K562 (cell line): ENCODE results near the gene ZNF181.

Source experiments
- BHLHE40 ChIP-seq: IDR thresholded peaks from 2 replicates; pipeline ENCODE4 v1.6.1; 2011; ENCODE audit warnings: low read length, improper control_type of control experiment
- FOXM1 ChIP-seq, 2 experiments: fragments of 450-650 bp in 1 of 2; sonication (generic) in 1 of 2; formaldehyde crosslinking in 1 of 2; IDR thresholded peaks; 2 replicates each; pipeline versions ENCODE4 v1.6.1 to v1.9.0; 2017 to 2022; ENCODE audit warnings: low read depth in 2 of 2, mild to moderate bottlenecking in 2 of 2, missing genetic modification reagents in 1 of 2, moderate library complexity in 1 of 2
- POLR2A ChIP-seq: fragments of 450-650 bp; conservative IDR thresholded peaks from 2 replicates; pipeline ENCODE4 v1.6.1; 2016
- POLR2AphosphoS5 ChIP-seq: IDR thresholded peaks from 2 replicates; pipeline ENCODE4 v1.6.1; 2011; ENCODE audit warnings: mild to moderate bottlenecking, low read depth, low read length, moderate library complexity; ENCODE audit not compliant: control insufficient read depth, insufficient read depth
- RAD51 ChIP-seq: fragments of 450-650 bp; IDR thresholded peaks from 2 replicates; pipeline ENCODE4 v1.7.1; 2016; ENCODE audit warnings: low read depth, mild to moderate bottlenecking, borderline replicate concordance
- TAF1 ChIP-seq: IDR thresholded peaks from 2 replicates; pipeline ENCODE4 v1.6.1; 2011; ENCODE audit warnings: mild to moderate bottlenecking, low read length, moderate library complexity; ENCODE audit not compliant: insufficient read depth, control insufficient read depth, severe bottlenecking; ENCODE audit errors: extremely low read depth
- ZFX ChIP-seq: sonication (generic); formaldehyde crosslinking; IDR thresholded peaks from 2 replicates; pipeline ENCODE4 v1.8.0; 2022; ENCODE audit warnings: mild to moderate bottlenecking, missing genetic modification reagents, moderate library complexity
- ZNF24 ChIP-seq: fragments of 450-650 bp; IDR thresholded peaks from 2 replicates; pipeline ENCODE4 v1.6.1; 2016
- ZNF780A ChIP-seq: fragments of 250-450 bp; sonication (Bioruptor Pico); IDR thresholded peaks from 2 replicates; pipeline ENCODE4 v1.5.0; 2021; ENCODE audit warnings: mild to moderate bottlenecking

DNA sequence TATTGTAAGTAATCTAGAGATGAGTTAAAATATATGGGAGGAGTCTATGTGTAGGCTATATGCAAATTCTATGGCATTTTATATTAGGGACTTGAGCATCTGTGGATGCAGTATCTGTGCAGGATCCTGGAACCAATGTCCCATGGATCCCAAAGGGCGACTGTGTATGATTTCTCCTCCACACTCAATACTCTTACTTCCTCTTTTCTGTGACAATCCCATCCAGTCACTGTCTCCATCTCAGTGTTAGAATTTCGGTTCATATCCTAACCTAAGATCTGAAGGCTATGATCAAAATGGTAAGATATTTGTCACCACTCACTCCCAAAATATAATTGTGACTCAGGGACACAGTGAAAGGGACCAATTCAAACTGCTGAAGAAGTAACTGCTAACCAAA lies 54.0 kb downstream of the ZNF181 start:
- no peak for TF ChIP-seq POLR2A
- TF ChIP-seq TAF1, result no peak
- no peak for TF ChIP-seq RAD51
- TF ChIP-seq FOXM1 (IDR thresholded peaks at IDR 0.05; ENCODE audit: low read depth), result no peak
- no peak for TF ChIP-seq FOXM1 (CRISPR knock-in tag; IDR thresholded peaks at IDR 0.05; ENCODE audit: low read depth)
- TF ChIP-seq ZNF24, result no peak
- no peak for TF ChIP-seq POLR2AphosphoS5
- TF ChIP-seq ZNF780A, result no peak
- no peak for TF ChIP-seq ZFX (CRISPR knock-in tag)
- TF ChIP-seq BHLHE40, result no peak
